Panc1 (cell line): ENCODE measurements around the gene PDIK1L. TPM values are rescaled to one million over a fixed set of nuclear protein-coding genes. Genes with fewer than 3 reads are reported as not detected.

Experiments used
- total RNA-seq: library from RNA; stranded (reverse); gene quantifications from one replicate; pipeline ENCODE4 v1.2.1, GENCODE V29; 2021; ENCODE audit not compliant: unreplicated experiment

PDIK1L gene
- total RNA-seq, 1 experiment from 2014 or later, result 8.0 TPM

Other genes starting within 250 kb of the PDIK1L start
- gene PAQR7, start 236.1 kb upstream of the PDIK1L start, total RNA-seq, result 30.9 TPM
- 316 TPM for gene STMN1, start 205.4 kb upstream of the PDIK1L start, total RNA-seq
- 8.5 TPM for gene PAFAH2, start 113.8 kb upstream of the PDIK1L start, total RNA-seq
- gene EXTL1, start 90.0 kb upstream of the PDIK1L start, total RNA-seq, result 0.10 TPM
- 0.23 TPM for gene SLC30A2, start 65.7 kb upstream of the PDIK1L start, total RNA-seq
- gene TRIM63, start 44.2 kb upstream of the PDIK1L start, total RNA-seq, result not detected
- 0.05 TPM for gene FAM110D, start 47.3 kb downstream of the PDIK1L start, total RNA-seq
- not detected for gene C1orf232, start 57.1 kb downstream of the PDIK1L start, total RNA-seq
- 108 TPM for gene ZNF593, start 58.1 kb downstream of the PDIK1L start, total RNA-seq
- not detected for gene ZNF593OS, start 60.0 kb downstream of the PDIK1L start, total RNA-seq
- 13.7 TPM for gene CNKSR1, start 65.7 kb downstream of the PDIK1L start, total RNA-seq
- gene CATSPER4, start 78.8 kb downstream of the PDIK1L start, total RNA-seq, result not detected
- gene CEP85, start 122.4 kb downstream of the PDIK1L start, total RNA-seq, result 51.8 TPM
- 193 TPM for gene SH3BGRL3, start 168.3 kb downstream of the PDIK1L start, total RNA-seq
- gene UBXN11, start 194.8 kb downstream of the PDIK1L start, total RNA-seq, result 23.7 TPM
- gene CD52, start 206.1 kb downstream of the PDIK1L start, total RNA-seq, result 1.6 TPM
- 0.64 TPM for gene CRYBG2, start 242.3 kb downstream of the PDIK1L start, total RNA-seq